Hepatocyte (in vitro differentiated cells): Measurements from ENCODE around the gene TMEM175.

ENCODE experiments used
- CTCF ChIP-seq: fragments of 200-600 bp; sonication (generic); IDR thresholded peaks from 2 replicates; pipeline ENCODE4 v1.5.1; 2016; ENCODE audit warnings: antibody characterized with exemption, mild to moderate bottlenecking; ENCODE audit not compliant: poor library complexity
- EZH2phosphoT487 ChIP-seq: fragments of 200-600 bp; sonication (generic); IDR thresholded peaks from one replicate; pipeline ENCODE4 v1.6.1; 2018; ENCODE audit warnings: antibody characterized with exemption, mild to moderate bottlenecking, low read depth, moderate library complexity; ENCODE audit not compliant: unreplicated experiment, severe bottlenecking

- TF ChIP-seq EZH2phosphoT487: no peak
- TF ChIP-seq CTCF: no peak
Observed at GRCh38 chr4:946103-946450, 13.8 kb downstream of the TMEM175 start.
